Caco-2 (cell line): ENCODE measurements around the gene SERPINE1. TPM values are rescaled to one million over a fixed set of nuclear protein-coding genes. Genes with fewer than 3 reads are reported as not detected.

Experiments
- BruUV-seq: library from RNA; stranded (reverse); fragments of 400-500 nt; replicated peaks from 2 replicates; lab custom pipeline; 2021; lab: Mats Ljungman, UMichigan
- CTCF ChIA-PET: fragments of 300-600 bp; sonication (Branson Sonifier 250); formaldehyde crosslinking; loops from one replicate; lab custom pipeline; 2022; ENCODE audit warnings: antibody characterized with exemption; lab: Charles Lee
- POLR2A ChIA-PET: fragments of 300-600 bp; sonication (Branson Sonifier 250); formaldehyde crosslinking; loops from one replicate; lab custom pipeline; 2022; ENCODE audit warnings: antibody characterized with exemption; lab: Charles Lee
- DNase-seq, 2 experiments: peaks; one replicate each; pipeline versions ENCODE4 v3.0.0 to v3.0.0-alpha.2; 2020 to 2022
- H3K27me3 ChIP-seq: replicated peaks from 2 replicates; pipeline ENCODE4 v1.6.0; 2011; ENCODE audit warnings: low read length; ENCODE audit not compliant: control insufficient read depth, insufficient read depth
- H3K36me3 ChIP-seq: 2 replicates; pipeline ENCODE4 v1.5.1; 2011; ENCODE audit warnings: low read length; ENCODE audit not compliant: control insufficient read depth, insufficient read depth
- H3K4me1 ChIP-seq: fragments of 250-450 bp; sonication (Bioruptor Pico); 2 replicates; pipeline ENCODE4 v1.5.1; 2020; ENCODE audit warnings: mild to moderate bottlenecking
- H3K4me3 ChIP-seq: 2 replicates; pipeline ENCODE4 v1.5.1; 2011; ENCODE audit warnings: low read depth, mild to moderate bottlenecking, control low read depth, low read length
- H3K9me3 ChIP-seq: fragments of 250-450 bp; sonication (Bioruptor Pico); 2 replicates; pipeline ENCODE4 v1.5.1; 2020; ENCODE audit warnings: mild to moderate bottlenecking, moderate library complexity
- H3K27ac Mint-ChIP-seq: one replicate; pipeline ENCODE4 v1.8.0; 2022; ENCODE audit warnings: mixed read lengths; ENCODE audit not compliant: unreplicated experiment
- H3K27me3 Mint-ChIP-seq: one replicate; pipeline ENCODE4 v1.8.0; 2022; ENCODE audit warnings: mixed read lengths; ENCODE audit not compliant: insufficient read depth, unreplicated experiment
- H3K36me3 Mint-ChIP-seq: one replicate; pipeline ENCODE4 v1.8.0; 2022; ENCODE audit warnings: mild to moderate bottlenecking, mixed read lengths; ENCODE audit not compliant: insufficient read depth, unreplicated experiment
- H3K4me1 Mint-ChIP-seq: one replicate; pipeline ENCODE4 v1.8.0; 2022; ENCODE audit warnings: low read depth, mixed read lengths; ENCODE audit not compliant: unreplicated experiment
- H3K4me3 Mint-ChIP-seq: one replicate; pipeline ENCODE4 v1.8.0; 2022; ENCODE audit warnings: mild to moderate bottlenecking, moderate library complexity, mixed read lengths; ENCODE audit not compliant: unreplicated experiment
- H3K9me3 Mint-ChIP-seq: one replicate; pipeline ENCODE4 v1.8.0; 2022; ENCODE audit warnings: mixed read lengths; ENCODE audit not compliant: unreplicated experiment
- CTCF ChIP-seq, 2 experiments: fragments of 200-600 bp in 1 of 2; IDR thresholded peaks; 1 replicate in 1 of 2; 2 replicates in 1 of 2; pipeline versions ENCODE4 v1.5.1 to v1.8.0; 2011 to 2022; ENCODE audit warnings: antibody characterized with exemption in 1 of 2, control low read depth in 1 of 2, inconsistent platforms in 1 of 2, low read depth in 1 of 2, low read length in 1 of 2, mild to moderate bottlenecking in 1 of 2, moderate library complexity in 1 of 2; ENCODE audit not compliant: insufficient read depth in 1 of 2, severe bottlenecking in 1 of 2, unreplicated experiment in 1 of 2
- intact Hi-C: fragments of 100-400 bp; cut with micrococcal nuclease; formaldehyde crosslinking; loops from one replicate; pipeline ENCODE4 v1.10.0; 2022; ENCODE audit not compliant: unreplicated experiment
- total RNA-seq: library from RNA; stranded (reverse); gene quantifications from 2 replicates; pipeline ENCODE4 v1.2.3, GENCODE V29; 2022

The SERPINE1 gene
- total RNA-seq, 1 experiment from 2014 or later, result 0.25 TPM

DNA sequence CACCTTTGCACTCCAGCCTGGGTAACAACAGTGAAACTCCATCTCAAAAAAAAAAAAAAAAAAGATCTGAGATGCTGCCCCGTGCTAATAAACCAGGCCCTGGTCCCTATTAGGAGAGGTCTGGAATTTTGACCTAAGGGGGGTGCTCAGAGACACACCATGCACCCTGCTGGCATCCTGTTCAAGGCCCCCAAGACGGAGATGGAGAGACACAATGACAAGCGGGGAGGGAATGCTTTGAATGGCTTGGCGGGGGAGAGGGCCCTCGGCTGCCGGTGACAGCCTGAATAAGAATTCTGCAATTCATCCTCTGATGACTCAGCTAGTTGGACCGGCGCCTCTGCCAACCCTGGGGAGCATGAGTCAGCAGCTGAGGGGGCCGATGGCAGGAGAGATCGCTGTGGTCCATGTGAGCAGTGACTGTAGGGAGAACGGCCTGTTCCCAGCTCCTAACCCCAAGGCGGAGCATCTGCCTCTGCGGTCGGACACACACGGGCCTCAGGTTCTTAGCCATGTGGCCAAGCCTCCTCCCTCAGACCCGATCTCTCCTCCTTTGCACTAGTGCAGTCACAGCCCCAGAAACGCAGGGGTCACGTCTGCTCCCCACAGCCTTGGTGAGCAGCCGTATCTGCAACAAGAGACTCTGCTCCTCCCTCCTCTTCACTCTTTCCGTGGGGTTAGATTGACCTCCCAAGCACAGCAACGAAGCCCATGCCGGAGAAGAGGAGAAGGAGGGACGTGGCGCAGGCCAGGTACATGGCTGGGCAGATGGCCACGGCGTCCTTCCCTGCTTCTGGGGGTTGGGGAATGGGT is 26.7 kb upstream of the SERPINE1 start:
- Histone ChIP-seq H3K36me3 (no peaks in the 10 kb centered on the region), H3K9me3 (no peaks in the 10 kb centered on the region), H3K27me3 (no peaks in the 10 kb centered on the region), H3K4me3 (no peak overlapping the region), H3K4me1 (peaks cover 27% of the 10 kb centered on the region)
- TF ChIP-seq CTCF (IDR thresholded peaks at IDR 0.05; ENCODE audit: insufficient read depth in 1 of 2, low read depth in 1 of 2, low read length in 1 of 2, severe bottlenecking in 1 of 2, unreplicated experiment in 1 of 2), result no peak
- H3K4me1 Mint-ChIP-seq, result peaks cover 22% of the 10 kb centered on the region
- no peaks in the 10 kb centered on the region for H3K27me3 Mint-ChIP-seq
- DNase-seq, result peak; percentile 70 to 85
- intact Hi-C loops, result no loop called here
- H3K27ac Mint-ChIP-seq, result peak overlapping the region; percentile 75
- ChIA-PET POLR2A (interaction anchor here (0.6 to 1.1 kb wide), 2 partner anchors 15 to 44 kb away, joined by 3 read pairs; partner anchors contain the start of gene TRIM56), CTCF (interaction anchor here (0.5 to 0.9 kb wide), 3 partner anchors 23 to 450 kb away, joined by 3 to 11 read pairs (median 3); no protein-coding TSS in a partner anchor)
- H3K9me3 Mint-ChIP-seq, result no peaks in the 10 kb centered on the region
- H3K4me3 Mint-ChIP-seq, result no peak overlapping the region
- H3K36me3 Mint-ChIP-seq, result no peaks in the 10 kb centered on the region
- BruUV-seq, result no TSS peak

DNA sequence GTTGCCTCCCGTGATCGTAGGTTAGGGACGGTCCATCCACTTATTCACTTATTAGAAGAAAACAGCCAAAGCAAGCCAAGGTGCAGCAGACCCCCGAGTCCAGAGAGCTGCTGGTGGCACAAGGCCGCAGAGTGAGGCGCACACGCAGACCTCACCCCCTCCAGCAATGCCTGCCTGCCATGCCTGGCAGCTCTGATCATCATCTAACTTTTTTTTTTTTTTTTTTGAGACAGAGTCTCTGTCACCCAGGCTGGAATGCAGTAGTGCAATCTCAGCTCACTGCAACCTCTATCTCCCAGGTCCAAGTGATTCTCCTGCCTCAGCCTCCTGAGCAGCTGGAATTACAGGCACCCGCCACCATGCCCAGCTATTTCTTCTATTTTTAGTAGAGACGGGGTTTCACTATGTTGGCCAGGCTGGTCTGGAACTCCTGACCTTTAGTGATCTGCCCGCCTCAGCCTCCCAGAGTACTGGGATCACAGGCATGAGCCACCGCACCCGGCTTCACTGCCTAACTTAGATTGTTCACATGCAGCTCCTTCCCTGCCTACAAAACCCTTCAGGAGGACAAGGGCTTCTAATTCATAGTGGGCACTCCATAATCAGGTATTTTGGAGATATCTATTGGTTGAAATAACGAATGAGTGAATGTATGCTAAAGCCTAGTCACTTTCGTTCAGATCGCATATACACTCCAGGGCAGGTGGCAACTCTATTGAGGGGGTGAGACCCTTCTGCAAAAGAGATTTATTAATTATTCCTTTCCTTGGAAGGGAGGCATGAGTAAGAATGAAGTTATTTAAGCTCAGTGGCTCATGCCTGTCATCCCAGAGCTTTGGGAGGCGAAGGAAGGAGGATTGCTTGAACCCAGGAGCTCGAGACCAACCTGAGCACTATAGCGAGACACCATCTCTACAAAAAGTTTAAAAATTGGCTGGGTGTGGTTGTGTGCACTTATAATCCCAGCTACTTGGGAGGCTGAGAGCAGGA is 25.8 kb upstream of the SERPINE1 start:
- no TSS peak for BruUV-seq
- intact Hi-C loops, result no loop called here

More for the DNA sequence above, 25.8 kb upstream of the SERPINE1 start:
- Mint-ChIP-seq H3K27ac (peak overlapping the region; percentile 75), H3K4me3 (no peak overlapping the region), H3K27me3 (no peaks in the 10 kb centered on the region), H3K36me3 (no peaks in the 10 kb centered on the region), H3K4me1 (peaks cover 22% of the 10 kb centered on the region), H3K9me3 (no peaks in the 10 kb centered on the region)
- TF ChIP-seq CTCF (IDR thresholded peaks at IDR 0.05; ENCODE audit: insufficient read depth in 1 of 2, low read depth in 1 of 2, low read length in 1 of 2, severe bottlenecking in 1 of 2, unreplicated experiment in 1 of 2), result no peak
- H3K27me3 ChIP-seq, result no peaks in the 10 kb centered on the region
- H3K36me3 ChIP-seq, result no peaks in the 10 kb centered on the region
- CTCF ChIA-PET, result no interaction called here
- H3K9me3 ChIP-seq, result no peaks in the 10 kb centered on the region
- no peak for DNase-seq
- H3K4me3 ChIP-seq, result no peak overlapping the region
- H3K4me1 ChIP-seq, result peaks cover 27% of the 10 kb centered on the region
- POLR2A ChIA-PET, result no interaction called here
